Brain microvascular endothelial cell (primary cell): ENCODE measurements around the gene TMEM179.

Experiments used
- DNase-seq: peaks from one replicate; pipeline ENCODE4 v3.0.0-alpha.2; 2020
- H3K27ac ChIP-seq: fragments of 250-450 bp; sonication (Bioruptor Pico); 2 replicates; pipeline ENCODE4 v1.5.1; 2020; ENCODE audit warnings: mild to moderate bottlenecking, moderate library complexity
- H3K27me3 ChIP-seq: fragments of 250-450 bp; sonication (Bioruptor Pico); replicated peaks from 2 replicates; pipeline ENCODE4 v1.5.1; 2020; ENCODE audit warnings: mild to moderate bottlenecking
- H3K36me3 ChIP-seq: fragments of 250-450 bp; sonication (Bioruptor Pico); replicated peaks from 2 replicates; pipeline ENCODE4 v1.5.1; 2020; ENCODE audit warnings: mild to moderate bottlenecking
- H3K4me3 ChIP-seq: 2 replicates; pipeline ENCODE4 v1.5.1; 2011; ENCODE audit warnings: low read depth, mild to moderate bottlenecking, control low read depth, low read length, moderate library complexity
- CTCF ChIP-seq: IDR thresholded peaks from 2 replicates; pipeline ENCODE4 v1.5.1; 2011; ENCODE audit warnings: low read depth, mild to moderate bottlenecking, moderate library complexity, low read length, control low read depth, inconsistent platforms; ENCODE audit errors: missing control alignments
- in situ Hi-C: cut with HindIII; loops from 2 replicates; pipeline ENCODE4 v1.10.0; 2017; ENCODE audit warnings: low sequenced_read_pairs, low pct_ligation_motif_present

TMEM179 gene

GRCh38 chr14:104562606-104563005, 42.0 kb downstream of the TMEM179 start:
- Histone ChIP-seq H3K27me3 (no peaks in the 10 kb centered on the region), H3K27ac (no peak overlapping the region), H3K4me3 (no peak overlapping the region), H3K36me3 (no peaks in the 10 kb centered on the region)
- in situ Hi-C loops = no loop called here
- no peak for TF ChIP-seq CTCF
- no peak for DNase-seq

GRCh38 chr14:104561632-104562495, 42.7 kb downstream of the TMEM179 start:
- Histone ChIP-seq H3K27me3 (no peaks in the 10 kb centered on the region), H3K4me3 (no peak overlapping the region), H3K36me3 (no peaks in the 10 kb centered on the region), H3K27ac (no peak overlapping the region)
- in situ Hi-C loops = no loop called here
- DNase-seq = no peak
- no peak for TF ChIP-seq CTCF

GRCh38 chr14:104561124-104561557, 43.4 kb downstream of the TMEM179 start:
- no peak overlapping the region for H3K27ac ChIP-seq
- DNase-seq = no peak
- TF ChIP-seq CTCF = no peak
- H3K4me3 ChIP-seq = no peak overlapping the region
- no peaks in the 10 kb centered on the region for H3K27me3 ChIP-seq
- no peaks in the 10 kb centered on the region for H3K36me3 ChIP-seq
- in situ Hi-C loops = no loop called here

GRCh38 chr14:104560586-104560945, 44.0 kb downstream of the TMEM179 start:
- no peak overlapping the region for H3K27ac ChIP-seq
- in situ Hi-C loops = no loop called here
- TF ChIP-seq CTCF = no peak
- no peaks in the 10 kb centered on the region for H3K27me3 ChIP-seq
- DNase-seq = no peak
- no peak overlapping the region for H3K4me3 ChIP-seq
- H3K36me3 ChIP-seq = no peaks in the 10 kb centered on the region

- no peak for DNase-seq
- no peak for TF ChIP-seq CTCF
- Histone ChIP-seq H3K27me3 (no peaks in the 10 kb centered on the region), H3K4me3 (no peak overlapping the region), H3K36me3 (no peaks in the 10 kb centered on the region), H3K27ac (no peak overlapping the region)
- in situ Hi-C loops = no loop called here
Observed at GRCh38 chr14:104559804-104560585, 44.6 kb downstream of the TMEM179 start.
